PC-3 (cell line): ENCODE measurements around the gene DCAF4.

Source experiments
- EZH2 ChIP-seq: fragments of 300-600 bp; sonication (generic); IDR thresholded peaks from one replicate; pipeline ENCODE4 v1.6.1; 2017; ENCODE audit warnings: antibody characterized with exemption, mild to moderate bottlenecking, low read length; ENCODE audit not compliant: unreplicated experiment
- EZH2phosphoT487 ChIP-seq: fragments of 300-600 bp; sonication (generic); IDR thresholded peaks from 2 replicates; pipeline ENCODE4 v1.6.1; 2018; ENCODE audit warnings: mild to moderate bottlenecking, antibody characterized with exemption, low read length, borderline replicate concordance
- TF ChIP-seq, protein P1 (sequence below): fragments of 300-600 bp; sonication (generic); conservative IDR thresholded peaks from 2 replicates; pipeline ENCODE4 v1.5.1; 2017; ENCODE audit warnings: antibody characterized with exemption, low read depth, mild to moderate bottlenecking, low read length

DNA sequence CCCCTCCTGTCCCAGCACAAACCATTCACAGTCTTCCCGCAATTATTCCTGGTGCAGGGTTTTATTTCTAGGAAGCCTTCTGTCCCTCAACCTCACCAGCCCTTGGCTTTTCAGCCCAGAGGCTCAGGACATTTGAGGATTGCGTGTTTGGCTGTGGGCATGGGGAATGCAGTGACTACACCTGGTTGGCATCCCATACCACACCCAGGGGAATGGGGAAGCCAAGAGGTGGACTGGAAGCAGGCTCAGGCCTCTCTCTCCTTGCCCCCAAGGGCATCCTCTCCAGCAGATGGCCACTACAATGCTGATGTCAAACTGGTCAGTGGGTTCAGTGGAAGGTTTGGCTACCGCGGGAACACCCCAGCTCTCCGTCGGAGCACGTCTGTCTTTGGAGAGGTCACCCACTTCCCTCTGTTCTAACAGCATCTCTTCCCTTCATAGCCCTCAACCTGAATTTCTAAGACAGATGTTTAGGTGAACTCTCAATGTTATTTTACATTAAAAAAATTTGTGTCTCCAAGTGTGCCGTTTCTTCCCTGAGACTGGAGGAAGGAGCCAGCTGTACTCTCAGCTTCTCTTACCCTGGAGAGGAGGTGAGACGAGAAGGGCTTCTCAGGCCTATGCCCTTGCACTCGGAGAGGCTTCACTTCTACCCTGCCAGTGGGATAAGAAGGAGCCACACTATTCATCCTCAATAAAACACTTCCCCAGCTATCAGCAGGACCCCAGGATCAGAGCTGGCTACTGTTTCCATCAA, 35.5 kb downstream of the DCAF4 start:
- TF ChIP-seq EZH2 (no peak), EZH2phosphoT487 (no peak)
- TF ChIP-seq, protein P1, sequence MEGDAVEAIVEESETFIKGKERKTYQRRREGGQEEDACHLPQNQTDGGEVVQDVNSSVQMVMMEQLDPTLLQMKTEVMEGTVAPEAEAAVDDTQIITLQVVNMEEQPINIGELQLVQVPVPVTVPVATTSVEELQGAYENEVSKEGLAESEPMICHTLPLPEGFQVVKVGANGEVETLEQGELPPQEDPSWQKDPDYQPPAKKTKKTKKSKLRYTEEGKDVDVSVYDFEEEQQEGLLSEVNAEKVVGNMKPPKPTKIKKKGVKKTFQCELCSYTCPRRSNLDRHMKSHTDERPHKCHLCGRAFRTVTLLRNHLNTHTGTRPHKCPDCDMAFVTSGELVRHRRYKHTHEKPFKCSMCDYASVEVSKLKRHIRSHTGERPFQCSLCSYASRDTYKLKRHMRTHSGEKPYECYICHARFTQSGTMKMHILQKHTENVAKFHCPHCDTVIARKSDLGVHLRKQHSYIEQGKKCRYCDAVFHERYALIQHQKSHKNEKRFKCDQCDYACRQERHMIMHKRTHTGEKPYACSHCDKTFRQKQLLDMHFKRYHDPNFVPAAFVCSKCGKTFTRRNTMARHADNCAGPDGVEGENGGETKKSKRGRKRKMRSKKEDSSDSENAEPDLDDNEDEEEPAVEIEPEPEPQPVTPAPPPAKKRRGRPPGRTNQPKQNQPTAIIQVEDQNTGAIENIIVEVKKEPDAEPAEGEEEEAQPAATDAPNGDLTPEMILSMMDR: no peak
